ENCODE data around the gene NANOG. TPM values are rescaled to one million over a fixed set of nuclear protein-coding genes. Genes with fewer than 3 reads are reported as not detected.
"Not testable (repeated sequence)": the region's sequence is repeated elsewhere in the genome, so short reads cannot be mapped to it uniquely, and the experiment has no call there.

The NANOG gene
- polyA plus RNA-seq, 1 experiment = not detected

- ChIA-PET CTCF (no interaction called here), POLR2A (no interaction called here)
- Histone ChIP-seq H3K27me3 (ENCODE audit: control insufficient read depth, insufficient read depth, low read length) (peaks cover 4% of the 10 kb centered on the region), H3K4me3 (ENCODE audit: low read depth, low read length) (no peak overlapping the region), H3K36me3 (ENCODE audit: control insufficient read depth, insufficient read depth, low read length) (no peaks in the 10 kb centered on the region)
- no peak for TF ChIP-seq CTCF (IDR thresholded peaks at IDR 0.05; ENCODE audit: insufficient read depth, low read depth, low read length)
- no peak for DNase-seq (ENCODE audit: low read depth)
Measured at GRCh38 chr12:7793211-7793610, 4.0 kb downstream of the NANOG start.

- H3K27me3 ChIP-seq (ENCODE audit: control insufficient read depth, insufficient read depth, low read length); DNase-seq (ENCODE audit: low read depth); POLR2A ChIA-PET; H3K36me3 ChIP-seq (ENCODE audit: control insufficient read depth, insufficient read depth, low read length); H3K4me3 ChIP-seq (ENCODE audit: low read depth, low read length): not testable (repeated sequence)
- CTCF ChIA-PET = interaction anchor here (0.6 to 1.2 kb wide), 2 partner anchors 9 to 422 kb away, joined by 3 read pairs; no protein-coding TSS in a partner anchor
Measured at GRCh38 chr12:7797269-7797668, 8.1 kb downstream of the NANOG start.

- Histone ChIP-seq H3K4me3 (ENCODE audit: low read depth, low read length) (no peak overlapping the region), H3K27me3 (ENCODE audit: control insufficient read depth, insufficient read depth, low read length) (no peaks in the 10 kb centered on the region), H3K36me3 (ENCODE audit: control insufficient read depth, insufficient read depth, low read length) (no peaks in the 10 kb centered on the region)
- DNase-seq (ENCODE audit: low read depth) = no peak
- ChIA-PET CTCF (interaction anchor here (0.6 to 1.7 kb wide), 3 partner anchors 12 to 421 kb away, joined by 3 to 5 read pairs (median 3); no protein-coding TSS in a partner anchor), POLR2A (no interaction called here)
- TF ChIP-seq CTCF (IDR thresholded peaks at IDR 0.05; ENCODE audit: insufficient read depth, low read depth, low read length) = no peak
Measured at GRCh38 chr12:7797698-7798398, 8.6 kb downstream of the NANOG start.

- POLR2A ChIA-PET; DNase-seq (ENCODE audit: low read depth); H3K27me3 ChIP-seq (ENCODE audit: control insufficient read depth, insufficient read depth, low read length); H3K4me3 ChIP-seq (ENCODE audit: low read depth, low read length); H3K36me3 ChIP-seq (ENCODE audit: control insufficient read depth, insufficient read depth, low read length): not testable (repeated sequence)
- CTCF ChIA-PET = interaction anchor here (1.4 to 1.7 kb wide), 2 partner anchors 11 to 107 kb away, joined by 3 to 5 read pairs; no protein-coding TSS in a partner anchor
Measured at GRCh38 chr12:7798750-7799308, 9.6 kb downstream of the NANOG start.

GRCh38 chr12:7801460-7801859 is 12.3 kb downstream of the NANOG start:
- CTCF ChIA-PET = interaction anchor here (0.6 to 1.6 kb wide), 2 partner anchors 123 to 159 kb away, joined by 3 to 5 read pairs; no protein-coding TSS in a partner anchor

GRCh38 chr12:7806319-7806718 is 17.1 kb downstream of the NANOG start:
- DNase-seq (ENCODE audit: low read depth); H3K36me3 ChIP-seq (ENCODE audit: control insufficient read depth, insufficient read depth, low read length); POLR2A ChIA-PET; H3K27me3 ChIP-seq (ENCODE audit: control insufficient read depth, insufficient read depth, low read length); H3K4me3 ChIP-seq (ENCODE audit: low read depth, low read length): not testable (repeated sequence)
- CTCF ChIA-PET = interaction anchor here (1.0 to 4.2 kb wide), 8 partner anchors 10 to 271 kb away, joined by 3 to 32 read pairs (median 4); no protein-coding TSS in a partner anchor

More at GRCh38 chr12:7801460-7801859, 12.3 kb downstream of the NANOG start:
- no peak for TF ChIP-seq CTCF (IDR thresholded peaks at IDR 0.05; ENCODE audit: insufficient read depth, low read depth, low read length)
- no peaks in the 10 kb centered on the region for H3K27me3 ChIP-seq (ENCODE audit: control insufficient read depth, insufficient read depth, low read length)
- H3K36me3 ChIP-seq (ENCODE audit: control insufficient read depth, insufficient read depth, low read length) = no peaks in the 10 kb centered on the region
- DNase-seq (ENCODE audit: low read depth) = no peak
- no peak overlapping the region for H3K4me3 ChIP-seq (ENCODE audit: low read depth, low read length)
- POLR2A ChIA-PET = no interaction called here
